HEK293T (cell line): Measurements from ENCODE around the gene LIPC.

Experiments
- BHLHE40 ChIP-seq: fragments of 450-650 bp; IDR thresholded peaks from 2 replicates; pipeline ENCODE4 v1.6.1; 2016; ENCODE audit warnings: mild to moderate bottlenecking, moderate library complexity, borderline replicate concordance
- ELF4 ChIP-seq: fragments of 450-650 bp; IDR thresholded peaks from 2 replicates; pipeline ENCODE4 v1.6.1; 2017; ENCODE audit warnings: antibody characterized with exemption
- FOXA1 ChIP-seq: fragments of 450-650 bp; IDR thresholded peaks from 2 replicates; pipeline ENCODE4 v1.6.1; 2016; ENCODE audit warnings: mild to moderate bottlenecking
- FOXK2 ChIP-seq: fragments of 450-650 bp; IDR thresholded peaks from 2 replicates; pipeline ENCODE4 v1.6.1; 2016; ENCODE audit warnings: mild to moderate bottlenecking
- FOXM1 ChIP-seq: fragments of 450-650 bp; IDR thresholded peaks from 2 replicates; pipeline ENCODE4 v1.6.1; 2017; ENCODE audit warnings: mild to moderate bottlenecking, borderline replicate concordance
- HDGF ChIP-seq: fragments of 450-650 bp; IDR thresholded peaks from 2 replicates; pipeline ENCODE4 v1.6.1; 2017; ENCODE audit warnings: antibody characterized with exemption, borderline replicate concordance
- NFRKB ChIP-seq: fragments of 450-650 bp; IDR thresholded peaks from 2 replicates; pipeline ENCODE4 v1.6.1; 2016; ENCODE audit warnings: mild to moderate bottlenecking, moderate library complexity
- PKNOX1 ChIP-seq: fragments of 450-650 bp; IDR thresholded peaks from 2 replicates; pipeline ENCODE4 v1.6.1; 2016
- SUZ12 ChIP-seq: fragments of 450-650 bp; IDR thresholded peaks from 2 replicates; pipeline ENCODE4 v1.6.1; 2016; ENCODE audit warnings: mild to moderate bottlenecking
- TARDBP ChIP-seq: fragments of 450-650 bp; IDR thresholded peaks from 2 replicates; pipeline ENCODE4 v1.6.1; 2016

- TF ChIP-seq FOXK2 (no peak), NFRKB (no peak), HDGF (no peak), SUZ12 (no peak), ELF4 (no peak), TARDBP (no peak), BHLHE40 (no peak), FOXM1 (no peak), FOXA1 (no peak), PKNOX1 (no peak)
Measured at GRCh38 chr15:58460872-58461271, 29.1 kb downstream of the LIPC start.
